Prostate gland (tissue), 2 donors: ENCODE measurements around the gene RFX7.

ENCODE experiments used
- CTCF ChIP-seq, 4 experiments: fragments of 200-600 bp in 2 of 4; fragments of 450-650 bp in 2 of 4; sonication (generic) in 2 of 4; IDR thresholded peaks; 1 replicate in 3 of 4; 2 replicates in 1 of 4; pipeline ENCODE4 v1.5.1; 2016 to 2019; ENCODE audit warnings: antibody characterized with exemption in 4 of 4, mild to moderate bottlenecking in 2 of 4, moderate library complexity in 2 of 4
- POLR2A ChIP-seq: fragments of 450-650 bp; IDR thresholded peaks from one replicate; pipeline ENCODE4 v1.6.1; 2016; ENCODE audit warnings: antibody characterized with exemption, mild to moderate bottlenecking
- POLR2AphosphoS5 ChIP-seq: sonication (generic); formaldehyde crosslinking; IDR thresholded peaks from one replicate; pipeline ENCODE4 v1.6.1; 2017; ENCODE audit warnings: antibody characterized with exemption

- TF ChIP-seq CTCF (IDR thresholded peaks at IDR 0.05) = no peak
- TF ChIP-seq POLR2A = no peak
- TF ChIP-seq POLR2AphosphoS5 = no peak
Measured at GRCh38 chr15:56053046-56053400, 190.7 kb downstream of the RFX7 start.
